Stimulated activated CD4-positive, alpha-beta T cell treated with anti-CD3 and anti-CD28 coated beads, Interleukin-4, amount 100 ng/mL, for 1 hour (primary cell): ENCODE data around the gene RNU1-1.
A peak's percentile ranks its signal among the peaks of the same experiment; 100 is the strongest.
"Not testable (repeated sequence)": the region's sequence is repeated elsewhere in the genome, so short reads cannot be mapped to it uniquely, and the experiment has no call there.

Experiments used
- DNase-seq: peaks from one replicate; pipeline ENCODE4 v3.0.0-alpha.2; 2020

The RNU1-1 gene

GRCh38 chr1:16521288-16521583, 7.2 kb upstream of the RNU1-1 start:
- no peak for DNase-seq

GRCh38 chr1:16520435-16521287, 6.6 kb upstream of the RNU1-1 start:
- DNase-seq: not testable (repeated sequence)

GRCh38 chr1:16519255-16519951, 5.3 kb upstream of the RNU1-1 start:
- DNase-seq: not testable (repeated sequence)

GRCh38 chr1:16518913-16519254, 4.8 kb upstream of the RNU1-1 start:
- DNase-seq: not testable (repeated sequence)

- DNase-seq: not testable (repeated sequence)
These were observed 2.8 kb upstream of the RNU1-1 start for GRCh38 chr1:16516694-16517410.

- peak; percentile 62 for DNase-seq
These were observed 526 bp downstream of the RNU1-1 start for GRCh38 chr1:16513412-16514106.

GRCh38 chr1:16512624-16513411, 1.3 kb downstream of the RNU1-1 start:
- DNase-seq: peak; percentile 31

GRCh38 chr1:16511926-16512325, 2.2 kb downstream of the RNU1-1 start:
- DNase-seq: not testable (repeated sequence)

GRCh38 chr1:16508861-16509445, 5.1 kb downstream of the RNU1-1 start:
- DNase-seq: peak; percentile 26

GRCh38 chr1:16506364-16507136, 7.5 kb downstream of the RNU1-1 start:
- not testable (repeated sequence) for DNase-seq

GRCh38 chr1:16505870-16506269, 8.2 kb downstream of the RNU1-1 start:
- not testable (repeated sequence) for DNase-seq

- no peak for DNase-seq
These were observed 10.6 kb downstream of the RNU1-1 start for GRCh38 chr1:16503494-16503893.

- not testable (repeated sequence) for DNase-seq
These were observed 12.6 kb downstream of the RNU1-1 start for GRCh38 chr1:16501446-16501845.

- DNase-seq: not testable (repeated sequence)
These were observed 13.1 kb downstream of the RNU1-1 start for GRCh38 chr1:16500975-16501374.

GRCh38 chr1:16500466-16500865, 13.6 kb downstream of the RNU1-1 start:
- DNase-seq: not testable (repeated sequence)

- DNase-seq: peak; percentile 84
These were observed 15.3 kb downstream of the RNU1-1 start for GRCh38 chr1:16498573-16499413.

GRCh38 chr1:16498047-16498446, 16.0 kb downstream of the RNU1-1 start:
- DNase-seq: not testable (repeated sequence)

- DNase-seq: not testable (repeated sequence)
These were observed 16.6 kb downstream of the RNU1-1 start for GRCh38 chr1:16497474-16497904.

GRCh38 chr1:16493731-16494130, 20.4 kb downstream of the RNU1-1 start:
- DNase-seq: not testable (repeated sequence)

- not testable (repeated sequence) for DNase-seq
These were observed 21.1 kb downstream of the RNU1-1 start for GRCh38 chr1:16492937-16493336.
